Neutrophil (primary cell): ENCODE data around the gene ZNF75A.

Source experiments
- H3K27ac ChIP-seq: fragments of 200-600 bp; sonication (generic); 2 replicates; pipeline ENCODE4 v1.5.1; 2016; ENCODE audit warnings: mild to moderate bottlenecking, moderate library complexity
- H3K27me3 ChIP-seq: fragments of 200-600 bp; sonication (generic); 2 replicates; pipeline ENCODE4 v1.6.0; 2016; ENCODE audit warnings: mild to moderate bottlenecking
- H3K36me3 ChIP-seq: fragments of 200-600 bp; sonication (generic); 2 replicates; pipeline ENCODE4 v1.5.1; 2017
- H3K4me1 ChIP-seq, 2 experiments: fragments of 200-600 bp in 1 of 2; sonication (generic) in 1 of 2; 1 replicate in 1 of 2; 2 replicates in 1 of 2; pipeline versions ENCODE4 v1.5.1 to v1.6.1; 2013 to 2016; ENCODE audit warnings: low read depth in 1 of 2, low read length in 1 of 2, mild to moderate bottlenecking in 1 of 2, moderate library complexity in 1 of 2; ENCODE audit not compliant: control insufficient read depth in 1 of 2, insufficient read depth in 1 of 2
- H3K4me3 ChIP-seq, 2 experiments: fragments of 200-600 bp in 1 of 2; sonication (generic) in 1 of 2; 1 replicate in 1 of 2; 2 replicates in 1 of 2; pipeline ENCODE4 v1.5.1; 2013 to 2016; ENCODE audit warnings: low read depth in 1 of 2, low read length in 1 of 2, mild to moderate bottlenecking in 1 of 2, moderate library complexity in 1 of 2
- H3K9me3 ChIP-seq: fragments of 200-600 bp; sonication (generic); 2 replicates; pipeline ENCODE4 v1.5.1; 2016
- CTCF ChIP-seq: fragments of 200-600 bp; sonication (generic); IDR thresholded peaks from 2 replicates; pipeline ENCODE4 v1.5.1; 2016; ENCODE audit warnings: antibody characterized with exemption

ZNF75A gene

GRCh38 chr16:3274947-3275346, 30.4 kb upstream of the ZNF75A start:
- Histone ChIP-seq H3K27ac (peak overlapping the region; percentile 31), H3K4me3 (no peak overlapping the region), H3K27me3 (peaks cover 34% of the 10 kb centered on the region), H3K4me1 (no peaks in the 10 kb centered on the region), H3K36me3 (peaks cover 15% of the 10 kb centered on the region), H3K9me3 (no peaks in the 10 kb centered on the region)
- TF ChIP-seq CTCF: no peak

GRCh38 chr16:3276679-3277078, 28.6 kb upstream of the ZNF75A start:
- H3K27ac ChIP-seq: no peak overlapping the region
- H3K4me3 ChIP-seq: no peak overlapping the region
- no peaks in the 10 kb centered on the region for H3K9me3 ChIP-seq
- peaks cover 15% of the 10 kb centered on the region for H3K36me3 ChIP-seq
- peaks cover 7 to 9% of the 10 kb centered on the region in 2 experiments for H3K4me1 ChIP-seq
- TF ChIP-seq CTCF: no peak
- H3K27me3 ChIP-seq: peaks cover 34% of the 10 kb centered on the region

GRCh38 chr16:3281222-3281820, 24.0 kb upstream of the ZNF75A start:
- Histone ChIP-seq H3K27ac (peak overlapping the region; percentile 61), H3K36me3 (peaks cover 7% of the 10 kb centered on the region), H3K9me3 (no peaks in the 10 kb centered on the region), H3K27me3 (peaks cover 34% of the 10 kb centered on the region), H3K4me3 (peak overlapping the region in 1 of 2 experiments; percentile 99), H3K4me1 (peaks cover 34 to 38% of the 10 kb centered on the region in 2 experiments)
- no peak for TF ChIP-seq CTCF

- H3K27me3 ChIP-seq: peaks cover 27% of the 10 kb centered on the region
- H3K27ac ChIP-seq: peak overlapping the region; percentile 98
- H3K4me3 ChIP-seq: peak overlapping the region; percentile 79 to 99
- peaks cover 34 to 38% of the 10 kb centered on the region in 2 experiments for H3K4me1 ChIP-seq
- no peaks in the 10 kb centered on the region for H3K9me3 ChIP-seq
- peaks cover 10% of the 10 kb centered on the region for H3K36me3 ChIP-seq
- TF ChIP-seq CTCF: no peak
Measured at GRCh38 chr16:3282103-3282729, 23.1 kb upstream of the ZNF75A start.

DNA sequence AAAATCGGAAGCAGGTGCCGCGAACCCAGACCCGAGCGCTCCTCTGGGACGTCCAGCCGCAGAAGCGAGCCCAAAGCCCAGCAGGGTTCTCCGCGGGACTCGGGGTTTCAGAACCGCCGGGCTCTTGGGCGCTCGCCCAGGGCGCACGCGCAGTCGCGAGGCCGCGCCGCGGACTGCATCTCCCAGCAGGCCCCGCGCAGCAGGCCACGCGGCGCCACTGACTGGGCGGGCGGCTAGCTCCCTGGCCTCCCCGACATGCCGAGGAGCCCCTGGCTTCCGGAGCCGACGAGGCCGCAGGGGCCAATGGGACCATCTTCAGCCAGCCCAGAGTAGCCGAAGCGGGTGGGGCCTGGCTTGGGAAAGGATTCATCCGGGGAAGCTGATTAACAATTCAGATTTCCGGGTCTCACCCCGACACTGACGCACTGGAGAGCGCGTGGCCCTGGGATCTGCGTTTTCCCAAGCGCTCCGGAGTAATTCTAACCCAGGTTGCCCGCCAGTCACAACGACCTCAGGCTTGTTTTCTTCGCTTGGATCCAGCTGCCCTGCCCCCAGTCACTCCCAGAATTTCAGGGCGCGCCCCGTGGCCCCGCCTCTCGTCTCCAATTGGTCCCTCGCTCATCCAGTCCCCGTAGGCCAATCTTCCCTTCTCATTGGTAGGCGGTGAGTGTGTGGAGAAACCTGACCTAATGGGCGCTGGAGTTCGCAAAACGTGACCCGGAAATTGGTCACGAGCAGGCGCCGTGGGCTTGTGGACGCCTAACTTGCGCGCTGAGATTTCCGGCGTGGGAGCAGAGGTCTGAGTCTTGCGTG, 22.4 kb upstream of the ZNF75A start, which contains the start of gene ZNF263:
Gene ZNF263, plus strand, starts transcription at position 762 of the 813 bp plus-strand sequence. CDS start 328 bp downstream, outside the sequence.
- peak; percentile 38 for TF ChIP-seq CTCF
- peaks cover 10% of the 10 kb centered on the region for H3K36me3 ChIP-seq
- peaks cover 20% of the 10 kb centered on the region for H3K27me3 ChIP-seq
- H3K9me3 ChIP-seq: no peaks in the 10 kb centered on the region
- H3K27ac ChIP-seq: peak within 1 kb of the TSS; percentile 98
- peak within 1 kb of the TSS; percentile 79 to 99 for H3K4me3 ChIP-seq
- peaks cover 34 to 38% of the 10 kb centered on the region in 2 experiments for H3K4me1 ChIP-seq
